ENCODE results near the gene PSMA5. TPM values are rescaled to one million over a fixed set of nuclear protein-coding genes. Genes with fewer than 3 reads are reported as not detected.
"Not testable (repeated sequence)": the region's sequence is repeated elsewhere in the genome, so short reads cannot be mapped to it uniquely, and the experiment has no call there.

The PSMA5 gene
- total RNA-seq, 2 donors from 2014 or later: 19.8 to 27.6 TPM

GRCh38 chr1:109457819-109458218 lies 31.6 kb upstream of the PSMA5 start:
- no peaks in the 10 kb centered on the region for H3K36me3 ChIP-seq
- no peak overlapping the region for H3K4me3 ChIP-seq
- no peak overlapping the region for H3K27ac ChIP-seq
- no peak for DNase-seq (ENCODE audit: low spot score)
- no peaks in the 10 kb centered on the region for H3K27me3 ChIP-seq
- no peaks in the 10 kb centered on the region for H3K4me1 ChIP-seq
- peaks cover 0 to 5% of the 10 kb centered on the region in 2 donors for H3K9me3 ChIP-seq
- TF ChIP-seq CTCF (IDR thresholded peaks at IDR 0.05): no peak

GRCh38 chr1:109454497-109455133 lies 28.4 kb upstream of the PSMA5 start:
- no peaks in the 10 kb centered on the region for H3K27me3 ChIP-seq

GRCh38 chr1:109447524-109447923 lies 21.3 kb upstream of the PSMA5 start:
- no peak overlapping the region for H3K4me3 ChIP-seq
- TF ChIP-seq CTCF (IDR thresholded peaks at IDR 0.05): no peak
- no peak for DNase-seq (ENCODE audit: low spot score)
- no peaks in the 10 kb centered on the region for H3K4me1 ChIP-seq
- H3K27ac ChIP-seq: no peak overlapping the region
- H3K9me3 ChIP-seq: no peaks in the 10 kb centered on the region
- no peaks in the 10 kb centered on the region for H3K36me3 ChIP-seq
- H3K27me3 ChIP-seq: no peaks in the 10 kb centered on the region

More at GRCh38 chr1:109454497-109455133, 28.4 kb upstream of the PSMA5 start:
- Histone ChIP-seq H3K4me1 (no peaks in the 10 kb centered on the region), H3K27ac (no peak overlapping the region), H3K4me3 (no peak overlapping the region), H3K9me3 (peaks cover 0 to 5% of the 10 kb centered on the region in 2 donors), H3K36me3 (no peaks in the 10 kb centered on the region)
- TF ChIP-seq CTCF (IDR thresholded peaks at IDR 0.05): no peak
- DNase-seq (ENCODE audit: low spot score): no peak

- H3K27me3 ChIP-seq; H3K4me1 ChIP-seq; H3K27ac ChIP-seq; H3K9me3 ChIP-seq; H3K4me3 ChIP-seq; H3K36me3 ChIP-seq; DNase-seq (ENCODE audit: low spot score): not testable (repeated sequence)
Measured at GRCh38 chr1:109445949-109446695, 19.9 kb upstream of the PSMA5 start.

GRCh38 chr1:109444346-109444745 lies 18.1 kb upstream of the PSMA5 start:
- no peak overlapping the region for H3K4me3 ChIP-seq
- no peaks in the 10 kb centered on the region for H3K9me3 ChIP-seq
- DNase-seq (ENCODE audit: low spot score): no peak
- no peaks in the 10 kb centered on the region for H3K36me3 ChIP-seq
- H3K4me1 ChIP-seq: no peaks in the 10 kb centered on the region
- H3K27ac ChIP-seq: no peak overlapping the region
- H3K27me3 ChIP-seq: no peaks in the 10 kb centered on the region
- no peak for TF ChIP-seq CTCF (IDR thresholded peaks at IDR 0.05)

GRCh38 chr1:109443476-109443875 lies 17.2 kb upstream of the PSMA5 start:
- DNase-seq (ENCODE audit: low spot score): no peak
- TF ChIP-seq CTCF (IDR thresholded peaks at IDR 0.05): no peak
- Histone ChIP-seq H3K4me1 (no peaks in the 10 kb centered on the region), H3K27me3 (no peaks in the 10 kb centered on the region), H3K36me3 (no peaks in the 10 kb centered on the region), H3K27ac (no peak overlapping the region), H3K4me3 (no peak overlapping the region), H3K9me3 (no peaks in the 10 kb centered on the region)
